ENCODE results near the gene GRHL1.

The GRHL1 gene

GRCh38 chr2:9971105-9971818, 19.8 kb downstream of the GRHL1 start:
- in situ Hi-C loops (cut with HindIII; ENCODE audit: low sequenced_read_pairs): no loop called here

- in situ Hi-C loops (cut with HindIII; ENCODE audit: low sequenced_read_pairs): no loop called here
Measured at GRCh38 chr2:9971890-9972289, 20.4 kb downstream of the GRHL1 start.

- in situ Hi-C loops (cut with HindIII; ENCODE audit: low sequenced_read_pairs): no loop called here
Measured at GRCh38 chr2:9972621-9973479, 21.4 kb downstream of the GRHL1 start.

- in situ Hi-C loops (cut with HindIII; ENCODE audit: low sequenced_read_pairs): no loop called here
Measured at GRCh38 chr2:9973690-9974089, 22.2 kb downstream of the GRHL1 start.

- in situ Hi-C loops (cut with HindIII; ENCODE audit: low sequenced_read_pairs): no loop called here
Measured at GRCh38 chr2:9974343-9974742, 22.9 kb downstream of the GRHL1 start.

GRCh38 chr2:9975328-9975727, 23.8 kb downstream of the GRHL1 start:
- in situ Hi-C loops (cut with HindIII; ENCODE audit: low sequenced_read_pairs): no loop called here

GRCh38 chr2:9975805-9976447, 24.4 kb downstream of the GRHL1 start:
- in situ Hi-C loops (cut with HindIII; ENCODE audit: low sequenced_read_pairs): no loop called here

- in situ Hi-C loops (cut with HindIII; ENCODE audit: low sequenced_read_pairs): no loop called here
Measured at GRCh38 chr2:9979977-9980376, 28.5 kb downstream of the GRHL1 start.

GRCh38 chr2:9980520-9980919, 29.0 kb downstream of the GRHL1 start:
- in situ Hi-C loops (cut with HindIII; ENCODE audit: low sequenced_read_pairs): no loop called here

- in situ Hi-C loops (cut with HindIII; ENCODE audit: low sequenced_read_pairs): no loop called here
Measured at GRCh38 chr2:9981655-9982054, 30.2 kb downstream of the GRHL1 start.

- in situ Hi-C loops (cut with HindIII; ENCODE audit: low sequenced_read_pairs): no loop called here
Measured at GRCh38 chr2:9982248-9982647, 30.8 kb downstream of the GRHL1 start.

GRCh38 chr2:9982891-9983290, 31.4 kb downstream of the GRHL1 start:
- in situ Hi-C loops (cut with HindIII; ENCODE audit: low sequenced_read_pairs): no loop called here

- in situ Hi-C loops (cut with HindIII; ENCODE audit: low sequenced_read_pairs): no loop called here
Measured at GRCh38 chr2:9983401-9984216, 32.1 kb downstream of the GRHL1 start.

GRCh38 chr2:9984217-9984739, 32.8 kb downstream of the GRHL1 start:
- in situ Hi-C loops (cut with HindIII; ENCODE audit: low sequenced_read_pairs): no loop called here

- in situ Hi-C loops (cut with HindIII; ENCODE audit: low sequenced_read_pairs): no loop called here
Measured at GRCh38 chr2:9984871-9985480, 33.5 kb downstream of the GRHL1 start.

GRCh38 chr2:9985531-9986328, 34.2 kb downstream of the GRHL1 start:
- in situ Hi-C loops (cut with HindIII; ENCODE audit: low sequenced_read_pairs): no loop called here

- in situ Hi-C loops (cut with HindIII; ENCODE audit: low sequenced_read_pairs): no loop called here
Measured at GRCh38 chr2:9988320-9988719, 36.8 kb downstream of the GRHL1 start.

GRCh38 chr2:9990736-9991135, 39.2 kb downstream of the GRHL1 start:
- in situ Hi-C loops (cut with HindIII; ENCODE audit: low sequenced_read_pairs): no loop called here

GRCh38 chr2:9991221-9991620, 39.7 kb downstream of the GRHL1 start:
- in situ Hi-C loops (cut with HindIII; ENCODE audit: low sequenced_read_pairs): no loop called here
